Activated naive CD8-positive, alpha-beta T cell treated with anti-CD3 and anti-CD28 coated beads for 36 hours (primary cell): ENCODE results near the gene ELOVL5. TPM values are rescaled to one million over a fixed set of nuclear protein-coding genes. Genes with fewer than 3 reads are reported as not detected.
"Not testable (repeated sequence)": the region's sequence is repeated elsewhere in the genome, so short reads cannot be mapped to it uniquely, and the experiment has no call there.

Experiments used
- DNase-seq: peaks from one replicate; pipeline ENCODE4 v3.0.0; 2021
- H3K27ac Mint-ChIP-seq: one replicate; pipeline ENCODE4 v1.8.0; 2022; ENCODE audit warnings: mild to moderate bottlenecking, moderate library complexity, mixed read lengths
- H3K27me3 Mint-ChIP-seq: one replicate; pipeline ENCODE4 v1.8.0; 2022; ENCODE audit warnings: mild to moderate bottlenecking, mixed read lengths
- H3K36me3 Mint-ChIP-seq: one replicate; pipeline ENCODE4 v1.8.0; 2021; ENCODE audit warnings: mild to moderate bottlenecking, mixed read lengths
- H3K4me1 Mint-ChIP-seq: one replicate; pipeline ENCODE4 v1.8.0; 2021; ENCODE audit warnings: mixed read lengths
- H3K4me3 Mint-ChIP-seq: one replicate; pipeline ENCODE4 v1.8.0; 2022; ENCODE audit warnings: mild to moderate bottlenecking, moderate library complexity, mixed read lengths
- H3K9me3 Mint-ChIP-seq: one replicate; pipeline ENCODE4 v1.8.0; 2022; ENCODE audit warnings: mixed read lengths
- total RNA-seq, 2 experiments: library from RNA; stranded (reverse); gene quantifications; one replicate each; pipeline ENCODE4 v1.2.3, GENCODE V29; 2021

Gene ELOVL5
- total RNA-seq, 2 experiments from 2014 or later = 86.2 to 88.3 TPM

DNA sequence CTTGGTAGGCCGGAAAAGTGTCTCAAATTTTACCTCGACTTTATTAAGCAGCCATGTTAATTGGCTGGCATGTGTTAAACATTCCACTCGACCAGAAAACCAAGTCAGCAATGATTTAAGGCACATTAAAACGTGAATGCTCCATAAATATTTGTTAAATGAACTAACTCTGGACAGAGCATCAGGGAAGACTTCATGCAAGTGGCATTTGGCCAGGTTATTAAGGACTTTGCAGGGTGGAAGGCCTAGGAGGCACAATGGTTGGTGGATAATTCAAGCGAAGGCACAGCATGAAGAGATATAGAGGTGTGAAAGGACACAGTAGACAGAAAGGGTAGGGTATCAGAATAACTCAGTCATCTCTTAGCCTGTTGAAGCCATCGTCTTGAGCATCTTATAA lies 23.0 kb downstream of the ELOVL5 start:
- no peak for DNase-seq
- H3K9me3 Mint-ChIP-seq = no peaks in the 10 kb centered on the region
- peaks cover 29% of the 10 kb centered on the region for H3K36me3 Mint-ChIP-seq
- no peak overlapping the region for H3K27ac Mint-ChIP-seq
- H3K27me3 Mint-ChIP-seq = no peaks in the 10 kb centered on the region
- no peak overlapping the region for H3K4me3 Mint-ChIP-seq
- peaks cover 52% of the 10 kb centered on the region for H3K4me1 Mint-ChIP-seq

DNA sequence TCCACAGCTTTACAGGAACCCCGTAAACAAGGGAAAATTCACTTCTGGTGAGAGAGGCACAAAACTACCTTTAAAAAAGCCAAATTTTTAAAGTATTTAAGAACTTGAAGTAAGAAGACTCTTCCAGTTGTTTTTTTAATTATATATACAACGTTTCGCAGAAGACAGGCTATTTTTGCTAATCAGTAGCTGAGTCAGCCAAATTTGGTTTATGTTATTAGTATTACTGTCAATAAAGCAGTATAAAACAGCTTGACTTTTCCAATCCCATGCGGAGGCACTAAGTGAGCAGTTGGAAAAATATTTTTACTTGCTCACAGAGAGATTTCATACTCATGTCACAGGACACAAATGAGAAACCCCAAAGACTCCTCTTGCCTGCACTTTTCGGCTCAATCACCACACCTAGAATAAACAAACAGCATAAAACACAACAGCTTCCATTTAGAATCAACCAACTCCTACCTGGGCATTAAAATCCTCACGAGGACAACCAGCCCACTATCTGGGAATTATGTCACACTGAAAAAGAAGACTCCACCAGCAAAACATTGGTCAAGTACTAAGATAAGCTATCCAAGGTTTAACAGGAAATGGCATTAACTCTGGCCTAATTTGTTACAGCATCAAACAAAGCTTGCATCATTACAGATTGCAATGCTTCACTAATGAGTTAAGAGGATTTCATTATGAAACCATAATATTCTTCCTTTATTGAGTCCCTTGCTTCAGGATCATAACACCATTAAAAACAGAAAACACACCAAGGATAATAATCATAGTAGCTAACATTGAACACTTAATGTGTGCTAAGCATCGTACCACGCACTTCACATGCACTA lies 26.3 kb downstream of the ELOVL5 start:
- Mint-ChIP-seq H3K27me3 (no peaks in the 10 kb centered on the region), H3K4me3 (no peak overlapping the region), H3K36me3 (peaks cover 33% of the 10 kb centered on the region), H3K4me1 (peaks cover 48% of the 10 kb centered on the region), H3K27ac (no peak overlapping the region), H3K9me3 (no peaks in the 10 kb centered on the region)
- DNase-seq = no peak

DNA sequence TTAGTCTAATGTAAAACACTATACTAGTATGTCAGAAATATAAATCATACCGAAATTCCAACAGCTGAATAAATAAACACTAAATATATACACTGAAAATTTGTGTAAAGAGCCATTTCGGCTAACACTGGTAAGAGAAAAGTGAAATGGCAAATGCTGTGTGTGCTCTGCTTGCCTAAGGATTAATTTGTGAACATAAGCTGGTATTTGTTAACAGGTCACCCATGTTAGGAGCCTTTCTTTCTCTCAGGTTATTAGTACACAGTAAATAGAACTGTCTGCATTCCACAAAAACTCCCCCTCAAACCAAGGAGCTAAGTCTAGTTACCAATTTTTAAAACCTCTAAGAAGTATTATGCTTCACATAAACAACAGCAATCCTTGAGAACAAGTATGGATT lies 27.0 kb downstream of the ELOVL5 start:
- peaks cover 48% of the 10 kb centered on the region for H3K4me1 Mint-ChIP-seq

DNA sequence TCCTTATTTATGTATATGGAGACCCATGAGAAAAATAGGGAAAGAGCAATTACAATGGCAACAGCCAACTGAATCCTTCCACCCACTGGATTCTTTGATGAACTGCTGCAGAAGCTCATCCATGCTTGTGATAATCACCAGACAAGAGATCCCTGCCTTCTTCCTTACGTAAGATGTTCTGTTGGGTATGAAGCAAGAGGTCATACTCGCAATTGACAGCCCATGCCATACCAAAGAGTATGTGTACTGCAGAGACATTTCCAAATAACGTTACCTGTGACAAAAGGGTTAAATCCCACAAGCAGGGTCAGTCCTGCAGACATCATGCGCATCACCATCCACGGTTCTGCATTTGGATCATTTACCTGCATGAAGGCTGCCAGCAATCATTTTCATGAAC lies 27.8 kb downstream of the ELOVL5 start:
- peaks cover 28% of the 10 kb centered on the region for H3K36me3 Mint-ChIP-seq
- no peak overlapping the region for H3K4me3 Mint-ChIP-seq
- no peaks in the 10 kb centered on the region for H3K9me3 Mint-ChIP-seq
- H3K27me3 Mint-ChIP-seq = no peaks in the 10 kb centered on the region
- no peak for DNase-seq
- H3K4me1 Mint-ChIP-seq = peaks cover 48% of the 10 kb centered on the region
- no peak overlapping the region for H3K27ac Mint-ChIP-seq

More for the DNA sequence above, 27.0 kb downstream of the ELOVL5 start:
- no peak for DNase-seq
- Mint-ChIP-seq H3K9me3 (no peaks in the 10 kb centered on the region), H3K27ac (no peak overlapping the region), H3K27me3 (no peaks in the 10 kb centered on the region), H3K36me3 (peaks cover 31% of the 10 kb centered on the region), H3K4me3 (no peak overlapping the region)

DNA sequence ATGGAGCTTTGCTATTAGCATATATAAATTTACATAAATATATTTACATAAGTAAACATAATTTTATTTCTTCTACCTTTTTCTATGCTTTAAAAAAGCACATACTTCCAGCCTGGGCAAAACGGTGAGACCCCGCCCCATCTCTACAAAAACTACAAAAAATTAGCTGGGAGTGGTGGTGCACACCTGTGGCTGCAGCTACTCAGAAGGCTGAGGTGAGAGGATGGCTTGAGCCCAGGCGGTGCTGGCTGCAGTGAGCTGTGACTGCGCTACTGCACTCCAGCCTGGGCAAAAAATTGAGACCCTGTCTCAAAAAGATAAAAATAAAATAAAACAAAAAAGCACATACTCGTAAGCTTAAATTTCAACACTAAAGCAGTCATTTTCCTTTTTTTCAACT lies 30.3 kb downstream of the ELOVL5 start:
- no peaks in the 10 kb centered on the region for H3K9me3 Mint-ChIP-seq
- H3K4me1 Mint-ChIP-seq = peaks cover 56% of the 10 kb centered on the region

DNA sequence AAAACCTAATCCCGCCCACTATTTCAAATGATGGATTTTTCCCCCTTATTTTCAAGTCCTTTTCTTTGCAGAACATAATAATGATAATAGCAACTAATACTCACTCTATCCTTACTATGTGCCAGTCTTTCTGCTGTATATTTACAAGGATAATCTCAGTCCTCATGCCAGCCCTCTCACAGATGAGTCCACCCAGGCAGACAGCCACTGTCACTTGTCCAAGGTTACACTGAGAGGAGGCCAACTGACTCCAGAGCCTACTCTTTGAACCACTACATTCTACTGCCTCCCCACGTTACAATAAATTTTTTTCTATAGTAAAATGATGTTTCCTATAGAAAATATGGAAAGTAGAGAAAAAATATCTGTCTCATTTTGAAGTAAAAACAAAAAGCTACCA lies 30.9 kb downstream of the ELOVL5 start:
- no peaks in the 10 kb centered on the region for H3K9me3 Mint-ChIP-seq
- H3K36me3 Mint-ChIP-seq = peaks cover 26% of the 10 kb centered on the region
- H3K4me3 Mint-ChIP-seq = no peak overlapping the region
- H3K4me1 Mint-ChIP-seq = peaks cover 57% of the 10 kb centered on the region
- no peak for DNase-seq
- H3K27me3 Mint-ChIP-seq = no peaks in the 10 kb centered on the region
- no peak overlapping the region for H3K27ac Mint-ChIP-seq

More for the DNA sequence above, 30.3 kb downstream of the ELOVL5 start:
- no peak for DNase-seq
- H3K36me3 Mint-ChIP-seq = peaks cover 26% of the 10 kb centered on the region
- H3K27ac Mint-ChIP-seq = no peak overlapping the region
- no peak overlapping the region for H3K4me3 Mint-ChIP-seq
- no peaks in the 10 kb centered on the region for H3K27me3 Mint-ChIP-seq

DNA sequence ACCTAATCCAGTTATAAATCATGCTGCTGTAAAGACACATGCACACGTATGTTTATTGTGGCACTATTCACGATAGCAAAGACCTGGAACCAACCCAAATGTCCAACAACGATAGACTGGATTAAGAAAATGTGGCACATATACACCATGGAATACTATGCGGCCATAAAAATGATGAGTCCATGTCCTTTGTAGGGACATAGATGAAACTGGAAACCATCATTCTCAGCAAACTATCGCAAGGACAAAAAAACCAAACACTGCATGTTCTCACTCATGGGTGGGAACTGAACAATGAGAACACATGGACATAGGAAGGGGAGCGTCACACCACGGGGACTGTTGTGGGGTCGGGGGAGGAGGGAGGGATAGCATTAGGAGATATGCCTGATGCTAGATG lies 31.5 kb downstream of the ELOVL5 start:
- H3K4me3 Mint-ChIP-seq, H3K9me3 Mint-ChIP-seq, H3K27me3 Mint-ChIP-seq, DNase-seq, H3K27ac Mint-ChIP-seq: not testable (repeated sequence)
- H3K36me3 Mint-ChIP-seq = peaks cover 30% of the 10 kb centered on the region
- H3K4me1 Mint-ChIP-seq = peaks cover 57% of the 10 kb centered on the region

DNA sequence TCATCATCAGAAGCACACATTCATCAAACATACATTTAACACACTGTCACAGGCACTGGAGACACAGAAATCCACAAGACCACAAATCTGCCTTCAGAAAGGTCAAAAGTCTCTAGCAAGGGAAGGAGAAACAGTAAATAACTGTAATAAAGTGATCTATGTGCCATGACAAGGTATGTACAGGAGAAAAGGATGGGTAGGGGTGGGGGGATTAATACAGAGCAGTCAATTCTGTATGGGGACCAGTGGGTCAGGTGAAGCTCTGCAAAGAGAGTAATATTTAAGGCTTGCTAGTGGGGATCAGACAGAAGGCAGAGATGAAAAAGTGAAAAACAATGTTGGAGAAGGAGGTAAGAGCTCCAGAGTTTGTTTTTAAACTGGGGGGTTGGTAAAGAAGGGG lies 32.6 kb downstream of the ELOVL5 start:
- Mint-ChIP-seq H3K27ac (peak overlapping the region; percentile 46), H3K36me3 (peaks cover 36% of the 10 kb centered on the region), H3K9me3 (peaks cover 4% of the 10 kb centered on the region), H3K27me3 (no peaks in the 10 kb centered on the region), H3K4me1 (peaks cover 61% of the 10 kb centered on the region), H3K4me3 (no peak overlapping the region)
- DNase-seq = no peak

DNA sequence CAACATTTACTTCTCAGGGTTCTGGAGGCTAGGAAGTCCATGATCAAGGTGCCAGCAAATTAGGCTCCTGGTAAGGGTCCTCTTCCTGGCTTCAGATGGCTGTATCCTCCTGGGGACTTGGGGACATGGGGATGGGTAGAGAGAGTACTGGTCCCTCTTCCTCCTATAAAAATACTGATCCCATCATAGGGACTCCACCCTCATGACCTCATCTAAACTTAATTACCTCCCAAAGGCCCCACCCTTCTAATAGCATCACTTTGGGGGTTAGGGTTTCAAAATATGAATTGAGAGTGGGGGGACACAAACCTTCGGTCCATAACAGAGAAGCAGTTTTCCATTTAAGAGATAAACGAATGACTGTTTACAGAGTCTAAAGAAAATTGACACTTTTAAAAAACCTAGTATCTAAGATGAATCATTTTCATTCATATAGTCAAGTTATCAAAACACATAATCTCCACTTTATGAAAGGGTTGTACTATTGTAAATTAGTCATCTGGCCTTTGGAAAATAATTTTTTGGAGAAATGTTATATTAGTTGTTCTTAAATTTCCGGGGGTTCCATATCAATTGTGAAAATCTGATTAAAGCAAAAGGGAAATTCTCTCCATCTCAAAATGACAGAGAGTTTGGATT lies 33.5 kb downstream of the ELOVL5 start:
- H3K36me3 Mint-ChIP-seq = peaks cover 37% of the 10 kb centered on the region
- H3K4me3 Mint-ChIP-seq = no peak overlapping the region
- H3K27ac Mint-ChIP-seq = no peak overlapping the region

DNA sequence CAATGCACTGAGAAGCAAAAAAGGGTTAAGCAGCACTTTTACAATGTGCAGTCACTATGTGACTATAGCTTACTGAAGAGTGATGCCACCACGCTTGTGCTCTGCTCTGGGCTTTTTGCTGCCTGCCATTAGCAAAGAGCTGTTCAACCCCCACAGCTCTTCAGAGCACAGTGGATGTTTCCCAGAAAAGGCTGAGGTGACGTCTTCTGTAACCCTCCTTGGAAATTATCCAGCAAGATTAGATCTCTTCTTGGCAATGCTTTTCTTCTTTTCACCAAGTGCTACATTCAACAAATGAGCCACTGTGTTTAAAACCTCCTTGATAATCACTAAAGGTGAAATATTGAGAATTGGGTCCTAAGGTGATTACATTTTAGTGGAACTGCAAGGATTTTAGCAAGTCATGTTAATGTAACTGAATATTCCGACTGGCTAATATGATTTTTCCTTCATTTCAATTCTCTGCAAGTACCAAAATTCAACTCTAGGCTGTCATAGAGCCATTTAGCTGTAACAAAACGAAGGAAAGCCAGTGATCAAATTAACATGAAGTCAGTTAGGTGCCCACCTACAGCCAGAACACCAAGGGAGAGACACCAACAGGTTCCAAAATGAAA lies 34.9 kb downstream of the ELOVL5 start:
- Mint-ChIP-seq H3K9me3 (peaks cover 6% of the 10 kb centered on the region), H3K36me3 (peaks cover 33% of the 10 kb centered on the region), H3K27ac (no peak overlapping the region), H3K4me3 (no peak overlapping the region), H3K4me1 (peaks cover 76% of the 10 kb centered on the region), H3K27me3 (no peaks in the 10 kb centered on the region)
- no peak for DNase-seq

More for the DNA sequence above, 33.5 kb downstream of the ELOVL5 start:
- Mint-ChIP-seq H3K9me3 (peaks cover 6% of the 10 kb centered on the region), H3K27me3 (no peaks in the 10 kb centered on the region), H3K4me1 (peaks cover 69% of the 10 kb centered on the region)
- no peak for DNase-seq

DNA sequence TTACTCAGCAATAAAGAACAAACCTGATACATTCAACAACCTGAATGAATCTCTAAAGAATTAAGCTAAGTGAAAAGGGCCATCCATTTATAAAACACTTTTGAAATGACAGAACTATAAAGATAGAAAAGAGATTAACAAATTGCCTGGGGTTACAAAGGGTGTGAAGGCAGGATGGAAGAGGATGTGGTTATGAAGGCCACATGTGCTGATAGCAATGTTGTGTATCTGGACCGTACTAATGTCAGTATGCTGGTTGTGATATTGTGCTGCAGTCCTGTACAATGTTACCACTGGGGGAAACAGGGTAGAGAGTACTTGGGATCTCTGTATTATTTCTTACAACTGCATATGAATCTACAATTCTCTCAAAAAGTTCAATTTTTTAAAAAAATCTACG lies 36.4 kb downstream of the ELOVL5 start:
- DNase-seq = no peak
- Mint-ChIP-seq H3K27me3 (no peaks in the 10 kb centered on the region), H3K9me3 (peaks cover 6% of the 10 kb centered on the region), H3K4me3 (no peak overlapping the region), H3K27ac (peak overlapping the region; percentile 50), H3K4me1 (peaks cover 87% of the 10 kb centered on the region), H3K36me3 (peaks cover 31% of the 10 kb centered on the region)

DNA sequence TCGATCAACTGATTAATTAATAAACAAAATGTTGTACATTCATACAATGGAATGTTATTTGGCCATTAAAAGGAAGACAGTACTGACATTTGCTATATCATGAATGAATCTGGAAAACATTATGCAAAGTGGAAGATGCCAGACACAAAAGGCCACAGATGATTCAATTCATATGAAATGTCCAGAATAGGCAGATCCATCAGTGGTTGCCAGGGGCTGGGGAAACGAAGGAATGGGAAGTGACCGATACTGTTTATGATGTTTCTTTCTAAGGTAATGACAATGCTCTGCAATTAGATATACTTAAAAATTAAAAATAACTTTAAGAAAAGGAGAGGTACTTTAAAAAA lies 37.2 kb downstream of the ELOVL5 start:
- peaks cover 88% of the 10 kb centered on the region for H3K4me1 Mint-ChIP-seq
- peaks cover 26% of the 10 kb centered on the region for H3K36me3 Mint-ChIP-seq
- no peak overlapping the region for H3K4me3 Mint-ChIP-seq
- peak overlapping the region; percentile 79 for H3K27ac Mint-ChIP-seq
- DNase-seq = no peak
- H3K27me3 Mint-ChIP-seq = no peaks in the 10 kb centered on the region
- peaks cover 6% of the 10 kb centered on the region for H3K9me3 Mint-ChIP-seq

DNA sequence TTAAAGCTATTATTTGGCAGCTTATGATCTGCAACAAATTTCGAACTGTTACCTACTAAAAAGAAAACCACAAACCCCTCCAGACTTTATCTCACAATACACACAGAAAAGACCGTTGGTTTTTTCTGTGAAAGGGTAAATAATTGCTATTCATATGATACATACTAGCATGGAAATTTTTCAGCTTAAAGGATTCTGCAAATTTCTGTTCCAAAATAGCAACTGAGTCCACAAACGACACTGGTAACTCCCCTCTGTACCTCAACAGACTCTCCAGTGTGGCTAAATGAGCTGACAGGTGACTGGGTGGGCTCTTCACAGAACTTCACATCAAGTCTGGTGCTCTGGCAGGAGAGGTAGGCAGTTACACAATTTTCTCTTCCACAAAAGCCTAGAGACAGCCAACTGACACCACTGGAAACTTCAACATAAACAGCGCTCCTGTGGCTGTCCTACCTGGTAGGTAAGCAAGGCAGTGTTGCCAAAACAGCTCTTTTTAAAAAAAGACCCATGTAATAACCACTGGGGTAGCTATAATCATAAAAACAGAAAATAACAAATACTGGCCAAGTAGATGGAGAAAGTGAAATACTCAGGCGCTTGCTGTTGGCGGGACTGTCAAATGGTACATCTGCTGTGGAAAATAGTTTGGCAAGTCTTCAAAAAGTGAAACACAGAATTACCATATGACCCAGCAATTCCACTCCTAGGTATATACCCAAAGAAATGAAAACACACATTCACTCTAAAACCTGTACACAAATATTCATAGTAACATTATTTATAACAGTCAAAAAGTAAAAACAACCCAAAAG lies 37.8 kb downstream of the ELOVL5 start:
- H3K27ac Mint-ChIP-seq = peak overlapping the region; percentile 79
- no peak overlapping the region for H3K4me3 Mint-ChIP-seq
- DNase-seq = no peak
- H3K9me3 Mint-ChIP-seq = peaks cover 6% of the 10 kb centered on the region
- H3K36me3 Mint-ChIP-seq = peaks cover 26% of the 10 kb centered on the region
- H3K27me3 Mint-ChIP-seq = no peaks in the 10 kb centered on the region
- peaks cover 86% of the 10 kb centered on the region for H3K4me1 Mint-ChIP-seq

DNA sequence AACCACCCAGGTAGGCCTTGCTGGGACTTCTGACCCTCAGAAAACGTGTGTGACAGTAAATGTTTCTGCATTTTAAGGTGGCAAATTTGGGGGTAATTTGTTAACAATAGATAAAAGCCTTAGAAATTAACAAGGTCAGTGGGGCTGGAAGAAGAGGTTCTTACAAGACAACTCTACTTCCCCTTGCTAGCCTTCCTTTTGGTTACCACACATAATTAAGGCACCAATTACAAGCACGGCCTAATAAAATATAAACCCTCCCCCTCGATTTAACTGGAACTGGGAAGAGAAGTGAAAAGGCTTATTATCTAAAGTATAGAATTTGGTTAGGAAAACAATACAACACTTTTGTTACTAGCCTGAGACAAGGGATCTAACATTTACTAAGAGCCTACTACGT lies 38.8 kb downstream of the ELOVL5 start:
- Mint-ChIP-seq H3K4me1 (peaks cover 75% of the 10 kb centered on the region), H3K27me3 (no peaks in the 10 kb centered on the region), H3K27ac (peak overlapping the region; percentile 31), H3K36me3 (peaks cover 30% of the 10 kb centered on the region), H3K4me3 (no peak overlapping the region), H3K9me3 (peaks cover 6% of the 10 kb centered on the region)
- no peak for DNase-seq
